Measurements from ENCODE around the gene MASP1. TPM values are rescaled to one million over a fixed set of nuclear protein-coding genes. Genes with fewer than 3 reads are reported as not detected.
A peak's percentile ranks its signal among the peaks of the same experiment; 100 is the strongest.

Gene MASP1
- total RNA-seq, 1 experiment from 2014 or later, result 1.0 TPM

DNA sequence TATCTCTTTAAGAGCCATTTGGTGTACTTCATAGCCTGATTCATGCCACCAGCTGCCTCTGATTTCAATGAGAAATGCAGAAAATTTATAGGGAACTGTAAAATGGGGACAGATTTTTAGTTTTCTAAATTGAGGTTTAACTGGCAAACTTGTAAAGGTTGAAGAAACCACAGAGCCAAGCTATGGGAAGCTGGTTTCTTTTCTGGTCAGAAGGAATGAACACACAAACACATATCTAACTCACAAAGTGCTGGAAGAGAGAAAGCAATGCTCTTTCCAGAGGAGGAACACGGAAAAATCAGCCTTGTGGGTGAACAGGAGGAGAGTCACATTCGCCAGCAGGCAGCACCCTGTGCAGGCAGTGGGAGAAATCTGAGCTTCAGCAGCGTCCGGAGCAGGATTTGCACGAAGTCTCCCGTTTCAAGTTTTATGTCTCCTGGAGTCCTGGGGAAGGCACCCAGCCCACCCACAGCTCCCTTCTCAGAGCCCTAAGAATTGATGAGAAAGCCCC lies 481 bp downstream of the MASP1 start:
- Histone ChIP-seq H2BK5ac (ENCODE audit: insufficient read length, low read length) (no peak overlapping the region), H3K79me1 (ENCODE audit: insufficient read depth, low read depth, low read length, poor library complexity, severe bottlenecking) (no peaks in the 10 kb centered on the region), H4K8ac (replicated peaks; ENCODE audit: insufficient read length, low read depth, low read length) (no peak overlapping the region), H3K56ac (ENCODE audit: insufficient read length, low read depth, low read length) (no peak overlapping the region), H3K4ac (ENCODE audit: low read depth, low read length) (no peak overlapping the region), H2BK20ac (ENCODE audit: low read depth, low read length, poor library complexity, severe bottlenecking) (no peak overlapping the region), H3K27ac (ENCODE audit: insufficient read length, low read depth, low read length) (no peak overlapping the region), H2BK12ac (ENCODE audit: insufficient read length, low read depth, low read length) (no peak overlapping the region), H2BK15ac (ENCODE audit: low read depth, low read length) (no peak overlapping the region), H3K79me2 (ENCODE audit: insufficient read depth, low read length) (no peaks in the 10 kb centered on the region), H4K5ac (ENCODE audit: insufficient read length, low read depth, low read length) (no peak overlapping the region), H2AK5ac (ENCODE audit: insufficient read length, low read length) (no peak overlapping the region), H3K14ac (ENCODE audit: insufficient read depth, low read length) (no peak overlapping the region), H3T11ph (ENCODE audit: low read length) (no peak overlapping the region), H2AFZ (ENCODE audit: low read length) (no peak overlapping the region), H2BK120ac (ENCODE audit: low read depth, low read length, poor library complexity, severe bottlenecking) (no peak overlapping the region), H3K9me3 (ENCODE audit: control insufficient read depth, low read depth, low read length) (no peaks in the 10 kb centered on the region), H4K20me1 (ENCODE audit: control insufficient read depth, insufficient read depth, insufficient read length) (no peaks in the 10 kb centered on the region), H3K18ac (ENCODE audit: insufficient read length, low read depth, low read length) (no peak overlapping the region), H3K27me3 (ENCODE audit: insufficient read depth, low read length) (no peaks in the 10 kb centered on the region), H3K23me2 (ENCODE audit: insufficient read length, low read depth, low read length, poor library complexity, severe bottlenecking) (peaks cover 7% of the 10 kb centered on the region), H3K4me1 (ENCODE audit: insufficient read depth, low read length) (peaks cover 13% of the 10 kb centered on the region), H4K91ac (ENCODE audit: insufficient read length, low read depth, low read length) (no peak overlapping the region), H3K9ac (ENCODE audit: extremely low read depth, insufficient read length, low read length) (peak overlapping the region; percentile 35), H3K4me2 (ENCODE audit: insufficient read depth, insufficient read length, low read length) (peak overlapping the region; percentile 80), H3K23ac (ENCODE audit: insufficient read length, low read depth, low read length) (no peak overlapping the region)
- Mint-ChIP-seq H3K4me1 (peaks cover 40 to 47% of the 10 kb centered on the region in 2 experiments), H3K27ac (0 out of 7 replicates have a peak overlapping the region, but pooled peaks of 1 of the 3 experiments have one; percentile 14), H3K9me3 (no peaks in the 10 kb centered on the region), H3K36me3 (ENCODE audit: insufficient read depth in 1 of 3, low read depth in 3 of 3) (no peaks in the 10 kb centered on the region), H3K4me3 (peak overlapping the region; percentile 68 to 77), H3K27me3 (ENCODE audit: low read depth) (peaks cover 19% of the 10 kb centered on the region)
- WGBS (ENCODE audit: extremely low coverage, insufficient read length, low lambda C conversion rate), result no CpG with 5 or more reads among the region's 6 CpGs
- TF ChIP-seq, protein P1, sequence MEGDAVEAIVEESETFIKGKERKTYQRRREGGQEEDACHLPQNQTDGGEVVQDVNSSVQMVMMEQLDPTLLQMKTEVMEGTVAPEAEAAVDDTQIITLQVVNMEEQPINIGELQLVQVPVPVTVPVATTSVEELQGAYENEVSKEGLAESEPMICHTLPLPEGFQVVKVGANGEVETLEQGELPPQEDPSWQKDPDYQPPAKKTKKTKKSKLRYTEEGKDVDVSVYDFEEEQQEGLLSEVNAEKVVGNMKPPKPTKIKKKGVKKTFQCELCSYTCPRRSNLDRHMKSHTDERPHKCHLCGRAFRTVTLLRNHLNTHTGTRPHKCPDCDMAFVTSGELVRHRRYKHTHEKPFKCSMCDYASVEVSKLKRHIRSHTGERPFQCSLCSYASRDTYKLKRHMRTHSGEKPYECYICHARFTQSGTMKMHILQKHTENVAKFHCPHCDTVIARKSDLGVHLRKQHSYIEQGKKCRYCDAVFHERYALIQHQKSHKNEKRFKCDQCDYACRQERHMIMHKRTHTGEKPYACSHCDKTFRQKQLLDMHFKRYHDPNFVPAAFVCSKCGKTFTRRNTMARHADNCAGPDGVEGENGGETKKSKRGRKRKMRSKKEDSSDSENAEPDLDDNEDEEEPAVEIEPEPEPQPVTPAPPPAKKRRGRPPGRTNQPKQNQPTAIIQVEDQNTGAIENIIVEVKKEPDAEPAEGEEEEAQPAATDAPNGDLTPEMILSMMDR (conservative IDR thresholded peaks at IDR 0.05), result no peak
- DNase-seq, result peak; percentile 41

Data from H9 (cell line).